GM18520 (cell line): ENCODE data around the gene NCF4.

Experiments used
- ATAC-seq: cut with Tn5 transposase; IDR thresholded peaks from one replicate; pipeline ENCODE4 v1.9.1; 2021; ENCODE audit not compliant: unreplicated experiment

The NCF4 gene

GRCh38 chr22:36835903-36836302 lies 24.9 kb upstream of the NCF4 start:
- ATAC-seq: no peak

DNA sequence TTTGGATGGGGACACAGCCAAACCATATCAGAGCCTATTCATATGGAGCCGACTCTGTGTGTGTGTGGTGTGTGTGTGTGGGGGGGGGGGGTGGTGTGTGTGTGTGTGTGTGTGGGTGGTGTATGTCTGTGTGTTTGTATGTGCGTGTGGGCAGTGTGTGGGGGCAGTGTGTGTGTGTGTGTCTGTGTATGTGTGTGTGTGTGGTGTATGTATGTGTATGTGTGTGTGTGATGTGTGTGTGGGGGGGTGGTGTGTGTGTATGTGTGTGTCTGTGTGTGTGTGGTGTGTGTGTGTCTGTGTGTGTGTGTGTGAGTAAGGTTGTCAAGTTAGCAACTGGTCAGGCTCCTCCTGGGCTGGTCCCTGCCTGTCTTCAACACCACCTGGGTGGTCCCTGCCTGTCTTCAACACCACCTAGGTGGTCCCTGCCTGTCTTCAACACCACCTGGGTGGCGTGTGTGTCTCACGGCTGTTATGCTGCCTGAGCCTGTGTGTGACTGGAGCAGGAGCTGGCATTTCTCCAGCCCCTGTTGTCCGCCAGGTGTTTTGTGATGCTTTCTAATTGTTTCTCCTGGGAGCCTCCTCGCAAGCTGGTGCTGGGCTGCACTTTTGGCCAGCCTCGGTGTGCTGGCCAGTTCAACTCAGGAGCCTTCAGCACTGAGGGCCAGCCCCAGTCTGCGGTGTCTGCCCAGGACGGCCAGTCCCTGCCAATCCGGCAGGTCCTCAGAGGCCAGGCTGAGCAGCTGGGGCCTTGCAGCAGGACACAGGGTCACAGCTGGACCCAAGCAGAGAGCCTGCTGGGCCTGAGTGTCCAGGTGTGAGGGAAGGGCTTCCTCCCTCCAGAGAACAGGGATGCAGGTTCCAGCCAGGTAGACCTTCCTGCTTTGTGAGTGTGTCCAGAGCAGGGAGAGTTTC lies 22.4 kb upstream of the NCF4 start:
- no peak for ATAC-seq

- no peak for ATAC-seq
Observed at GRCh38 chr22:36839356-36840073, 21.3 kb upstream of the NCF4 start.

GRCh38 chr22:36840106-36840505 lies 20.7 kb upstream of the NCF4 start:
- ATAC-seq: no peak

DNA sequence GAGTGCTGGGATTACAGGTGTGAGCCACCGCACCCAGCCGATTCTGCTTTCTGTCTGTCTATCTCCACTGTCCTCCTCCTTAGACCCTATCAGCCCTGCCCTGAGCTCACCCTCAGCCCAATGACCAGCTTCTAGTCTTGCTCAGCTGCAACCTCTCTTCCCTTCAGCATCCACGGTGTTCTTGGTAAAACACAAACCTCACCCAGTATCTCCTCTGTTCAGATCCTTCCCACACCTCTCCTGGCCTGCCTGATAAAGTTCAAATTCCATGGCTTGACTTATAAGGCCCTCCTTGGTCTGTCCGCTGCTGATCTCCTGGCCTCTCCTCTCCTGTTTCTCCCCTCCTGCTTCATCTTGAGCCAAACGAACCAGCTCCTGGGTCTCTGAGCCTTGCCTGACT lies 14.5 kb upstream of the NCF4 start:
- no peak for ATAC-seq

DNA sequence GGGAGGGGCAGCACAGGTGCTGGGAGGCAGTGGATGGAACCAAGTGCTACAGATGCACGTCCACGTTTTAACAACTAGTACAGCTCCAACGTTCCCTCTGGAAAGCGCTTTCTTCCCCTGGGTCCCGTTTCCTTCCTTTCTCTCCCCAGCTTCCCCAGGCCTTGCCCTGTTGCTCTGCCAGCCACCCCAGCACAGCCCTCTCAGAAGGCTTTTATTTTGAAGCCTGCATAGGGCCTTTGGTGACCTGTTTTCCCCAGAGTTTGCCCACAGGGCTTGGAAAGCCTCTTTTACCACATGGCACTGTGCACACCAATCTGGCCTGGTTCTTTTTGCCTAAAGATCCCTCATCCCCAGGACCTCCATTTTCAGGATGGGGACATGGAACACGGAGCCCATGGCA lies 13.9 kb upstream of the NCF4 start:
- no peak for ATAC-seq

- no peak for ATAC-seq
Observed at GRCh38 chr22:36850056-36850455, 10.8 kb upstream of the NCF4 start.

- no peak for ATAC-seq
Observed at GRCh38 chr22:36850682-36851081, 10.1 kb upstream of the NCF4 start.

DNA sequence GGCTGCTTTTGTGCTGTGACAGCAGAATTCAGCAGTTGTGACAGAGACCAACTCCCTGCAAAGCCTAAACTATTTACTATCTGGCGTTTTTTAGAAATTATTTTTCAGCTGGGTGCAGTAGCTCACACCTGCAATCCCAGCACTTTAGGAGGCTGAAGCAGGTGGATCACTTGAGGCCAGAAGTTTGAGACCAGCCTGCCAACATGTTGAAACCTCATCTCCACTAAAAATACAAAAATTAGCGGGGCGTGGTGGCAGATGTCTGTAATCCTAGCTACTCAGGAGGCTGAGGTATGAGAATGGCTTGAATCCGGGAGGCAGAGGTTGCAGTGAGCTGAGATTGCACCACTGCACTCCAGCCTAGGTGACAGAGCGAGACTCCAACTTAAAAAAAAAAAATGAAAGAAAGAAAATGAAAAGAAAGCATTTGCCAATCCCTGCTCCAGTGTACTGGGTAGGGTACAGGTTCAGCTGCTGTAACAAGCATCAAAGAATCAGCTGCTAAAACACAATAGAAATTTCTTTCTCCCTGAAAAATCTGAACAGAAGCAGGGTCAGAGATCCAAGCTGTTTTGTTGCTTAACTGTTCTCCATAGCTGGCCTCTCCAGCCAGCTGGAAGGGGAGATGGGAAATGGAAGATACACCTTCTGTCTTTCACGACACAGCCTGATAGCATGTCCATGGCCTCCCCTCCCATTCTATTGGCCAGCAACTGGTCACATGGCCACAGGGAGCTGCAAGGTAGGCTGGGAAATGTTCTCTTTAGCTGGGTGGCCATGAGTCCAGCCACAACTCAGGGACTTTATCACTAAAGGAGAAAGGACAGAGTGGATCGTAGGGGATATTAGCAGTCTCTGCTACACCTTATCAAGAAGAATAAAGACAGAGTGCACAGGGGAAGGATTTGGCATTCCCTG lies 8.5 kb upstream of the NCF4 start:
- no peak for ATAC-seq

DNA sequence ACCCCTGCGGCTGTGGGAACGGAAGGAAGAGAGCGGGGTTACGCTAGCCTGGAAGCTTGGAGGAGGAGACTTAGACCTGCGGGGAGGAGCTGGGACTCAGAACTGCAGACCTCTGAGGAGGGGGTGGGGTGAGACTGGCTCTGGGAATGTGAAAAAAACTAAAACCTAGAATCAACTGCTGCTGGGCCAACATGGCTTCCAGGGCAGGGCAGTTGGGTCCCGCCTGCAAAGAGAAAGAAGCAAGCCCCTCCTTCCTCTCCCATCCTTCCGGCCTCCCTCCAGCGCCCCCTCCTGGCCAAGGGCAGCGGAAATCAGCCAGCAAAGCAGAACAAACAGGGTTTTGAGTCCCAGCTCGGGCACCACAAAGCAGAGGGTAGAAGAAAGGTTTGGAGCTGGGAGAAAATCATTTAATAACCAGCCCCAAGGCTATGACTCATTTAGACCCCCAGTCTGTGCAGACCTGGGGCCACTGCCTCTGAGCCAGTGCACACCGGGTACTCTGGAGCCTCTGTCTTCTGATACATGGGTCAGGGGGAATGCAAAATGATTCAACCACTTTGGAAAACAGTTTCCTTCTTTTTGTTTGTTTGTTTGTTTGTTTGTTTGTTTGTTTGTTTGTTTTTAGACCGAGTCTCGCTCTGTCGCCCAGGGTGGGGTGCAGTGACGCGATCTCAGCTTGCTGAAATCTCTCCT lies 7.3 kb upstream of the NCF4 start:
- ATAC-seq: no peak

GRCh38 chr22:36855478-36855877 lies 5.3 kb upstream of the NCF4 start:
- ATAC-seq: no peak

GRCh38 chr22:36856121-36856791 lies 4.5 kb upstream of the NCF4 start:
- no peak for ATAC-seq

DNA sequence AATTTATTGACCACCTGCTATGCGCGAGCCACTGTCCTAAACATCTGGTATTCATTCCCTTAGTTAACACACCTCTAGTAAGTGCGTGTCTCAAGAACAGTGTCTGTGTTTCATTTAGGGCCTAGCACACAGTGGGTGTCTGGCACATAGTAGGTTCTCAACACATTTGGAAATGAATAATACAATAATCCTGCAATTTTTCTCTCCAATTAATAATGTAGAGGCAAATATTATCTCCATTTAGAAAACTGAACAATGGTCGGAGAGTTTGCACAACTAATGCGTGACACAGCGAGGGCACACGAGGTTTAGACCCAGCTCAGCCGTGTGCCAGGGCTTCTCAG lies 4.0 kb upstream of the NCF4 start:
- ATAC-seq: no peak

DNA sequence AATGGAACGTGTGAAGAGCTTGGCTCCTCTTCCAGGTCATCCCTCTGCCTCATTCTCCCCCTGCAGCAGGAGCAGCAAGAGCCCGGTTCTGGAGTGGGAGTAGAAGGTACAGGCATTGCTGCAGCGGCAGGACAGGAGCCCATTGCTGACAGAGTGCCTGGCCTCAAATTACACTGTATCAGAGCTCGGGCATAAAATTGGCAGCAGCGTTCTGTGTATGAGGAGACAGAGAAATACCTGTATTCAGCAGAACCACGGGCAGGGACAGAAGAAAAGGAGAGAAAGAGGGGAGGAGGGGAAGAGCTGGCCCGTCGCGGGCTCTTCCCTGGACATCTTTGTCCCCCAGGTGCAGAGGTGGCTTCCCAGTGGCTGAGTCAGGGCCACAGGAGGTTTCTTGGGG lies 2.6 kb upstream of the NCF4 start:
- no peak for ATAC-seq

DNA sequence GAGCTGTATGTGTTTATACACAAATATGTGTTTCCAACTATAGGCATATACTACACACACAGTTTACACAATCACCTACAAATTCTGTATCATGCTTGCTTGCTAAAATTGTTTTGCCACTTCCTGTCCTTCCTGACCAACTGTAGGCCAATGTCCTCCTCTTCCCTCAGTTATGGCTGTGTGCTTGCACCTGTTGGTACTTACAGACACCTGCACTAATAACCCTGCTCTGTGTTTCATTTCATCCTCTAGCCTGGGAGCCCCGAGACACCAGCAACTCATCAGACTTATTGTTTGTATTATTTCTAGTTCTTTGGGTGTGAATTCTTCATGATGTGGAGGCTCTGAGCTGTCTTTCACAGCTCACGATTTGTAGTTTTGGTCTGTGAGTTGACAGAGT lies 1.8 kb upstream of the NCF4 start:
- no peak for ATAC-seq

DNA sequence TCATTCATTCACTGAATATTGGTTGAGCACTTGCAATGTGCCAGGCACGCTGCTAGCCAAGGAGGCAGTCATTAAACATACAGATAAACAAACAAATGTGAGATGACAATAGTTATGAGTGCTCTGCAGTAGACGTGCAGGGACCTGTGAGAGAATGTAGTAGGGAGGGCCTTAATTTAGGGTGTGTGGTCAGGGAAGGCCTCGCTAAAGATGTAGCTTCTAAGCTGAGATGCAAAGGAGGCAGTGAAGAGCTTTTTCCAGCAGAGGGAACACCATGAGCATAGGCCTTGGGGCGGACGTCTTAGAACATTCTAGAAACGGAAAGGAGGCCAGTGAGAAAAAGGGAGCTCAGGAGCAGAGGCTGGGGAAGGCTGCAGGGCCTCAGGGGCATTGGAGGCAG lies 789 bp upstream of the NCF4 start:
- ATAC-seq: no peak

GRCh38 chr22:36860438-36860820 lies 377 bp upstream of the NCF4 start:
- no peak for ATAC-seq

DNA sequence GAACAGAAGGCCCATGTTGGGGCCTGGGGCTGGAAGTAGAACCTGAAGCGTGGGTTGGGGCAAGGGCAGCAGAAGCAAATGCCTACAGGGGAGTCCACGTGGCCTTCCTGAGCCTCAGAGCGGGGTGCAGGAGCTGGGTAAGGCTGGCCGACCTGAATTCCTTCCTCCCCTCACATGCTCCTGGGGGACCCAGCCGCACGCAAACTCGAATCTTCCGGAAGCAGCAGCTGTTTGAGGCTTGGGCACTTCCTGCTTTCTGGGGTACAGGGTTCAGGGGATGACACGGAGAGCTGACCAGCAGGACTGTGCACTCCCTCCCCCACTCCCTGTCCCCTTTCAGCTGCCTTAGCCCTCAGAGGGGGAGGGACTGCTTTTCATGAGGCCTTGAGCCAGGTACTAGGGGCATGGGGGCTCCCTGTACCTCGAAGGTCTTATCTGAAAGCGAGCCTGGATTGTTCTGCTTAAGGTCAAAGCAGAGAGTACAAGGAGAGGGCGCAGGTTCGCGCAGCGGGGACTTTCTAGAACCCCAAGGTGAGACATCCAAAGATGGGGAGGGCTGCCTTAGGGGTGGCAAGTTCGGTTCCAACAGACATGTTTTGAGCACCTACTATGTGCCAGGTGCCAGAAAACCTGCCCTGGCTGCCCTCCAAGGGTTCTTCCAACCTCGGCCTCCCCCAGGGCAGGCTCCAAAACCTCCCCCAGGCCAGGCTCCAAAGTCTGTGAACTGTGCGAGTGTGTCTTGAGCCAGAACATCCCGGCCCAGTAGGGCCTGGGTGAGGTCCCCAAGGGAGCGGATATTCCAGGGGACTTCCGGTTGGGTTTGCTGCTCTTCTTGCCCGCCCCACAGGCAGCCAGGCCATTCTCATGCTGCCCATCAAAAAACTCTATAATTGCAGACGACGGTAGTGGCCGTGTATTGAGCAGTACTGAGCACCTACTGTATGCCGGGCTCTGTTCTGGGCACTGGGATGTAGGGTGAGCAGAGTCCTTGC lies 1.7 kb downstream of the NCF4 start:
- ATAC-seq: no peak

DNA sequence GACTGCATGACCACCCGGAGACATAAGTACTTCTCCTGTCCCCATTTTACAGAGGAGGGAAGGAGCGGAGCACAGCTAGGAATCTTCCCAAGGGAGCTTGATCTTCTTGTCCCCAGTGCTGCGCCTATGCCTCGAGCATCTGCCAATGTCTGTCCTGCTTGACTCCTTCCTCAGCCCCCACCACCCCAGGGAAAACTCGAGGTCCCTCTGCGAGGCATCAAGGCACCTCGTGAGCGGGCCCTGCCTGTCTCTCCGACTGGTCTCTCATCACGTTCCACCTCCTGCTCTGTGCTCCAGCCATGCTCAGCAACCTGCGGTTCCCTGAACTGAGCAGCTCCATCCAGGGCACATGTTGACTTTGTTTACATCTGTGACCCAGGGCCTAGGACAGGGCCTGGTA lies 2.5 kb downstream of the NCF4 start:
- no peak for ATAC-seq
